K562 (cell line): ENCODE data around the gene SNCG. TPM values are rescaled to one million over a fixed set of nuclear protein-coding genes. Genes with fewer than 3 reads are reported as not detected.

Source experiments
- ATAC-seq: fragments of 200-7000 bp; cut with Tn5 transposase; 3 replicates; pipeline ENCODE4 v1.9.1; 2020; ENCODE audit warnings: moderate library complexity
- BruUV-seq: library from RNA; stranded (reverse); fragments of 400-500 nt; replicated peaks from 2 replicates; lab custom pipeline; 2021; lab: Mats Ljungman, UMichigan
- CTCF ChIA-PET: fragments of 300-600 bp; formaldehyde crosslinking; extraction: SDS; loops from one replicate; lab custom pipeline; 2021; ENCODE audit warnings: low intra/inter-chr PET ratio; lab: Yijun Ruan, JAX
- POLR2A ChIA-PET: fragments of 300-600, 350-650 bp; sonication (Branson Sonifier 250); formaldehyde crosslinking; extraction: SDS; loops from one replicate; lab custom pipeline; 2021; ENCODE audit warnings: antibody characterized with exemption, inconsistent platforms; lab: Yijun Ruan, JAX
- DNase-seq, 4 experiments: peaks; one replicate each; pipeline versions ENCODE4 v3.0.0 to v3.0.0-alpha.2; 2011 to 2018; ENCODE audit warnings: low spot score in 3 of 4, mixed read lengths in 3 of 4; ENCODE audit errors: extremely low read depth in 1 of 4
- FAIRE-seq: peaks from 2 replicates; lab custom pipeline; 2011; peaks lifted over from hg19 to GRCh38; lab: Jason Lieb, UNC
- H2AFZ ChIP-seq: 2 replicates; pipeline ENCODE4 v1.6.0; 2011; ENCODE audit warnings: low read depth, low read length, control low read depth, inconsistent platforms
- H3K27ac ChIP-seq: fragments of 200-600 bp; 3 replicates; pipeline ENCODE4 v1.8.0; 2011; ENCODE audit warnings: low read depth, mild to moderate bottlenecking, control low read depth, inconsistent platforms, low read length, moderate library complexity, mixed read lengths; ENCODE audit errors: extremely low read depth
- H3K27me3 ChIP-seq, 2 experiments: fragments of 300-600 bp in 1 of 2; 2 replicates in 1 of 2; 3 replicates in 1 of 2; pipeline versions ENCODE4 v1.6.0 to v1.8.0; 2011; ENCODE audit warnings: inconsistent platforms in 2 of 2, low read length in 2 of 2, mild to moderate bottlenecking in 1 of 2, mixed read lengths in 1 of 2, moderate library complexity in 1 of 2; ENCODE audit not compliant: control insufficient read depth in 2 of 2, insufficient read depth in 2 of 2
- H3K36me3 ChIP-seq: fragments of 300-600 bp; 3 replicates; pipeline ENCODE4 v1.8.0; 2011; ENCODE audit warnings: mild to moderate bottlenecking, low read length, inconsistent platforms; ENCODE audit not compliant: control insufficient read depth, insufficient read depth
- H3K4me1 ChIP-seq, 2 experiments: fragments of 200-600 bp in 1 of 2; replicated peaks in 1 of 2; 2 replicates in 1 of 2; 3 replicates in 1 of 2; pipeline versions ENCODE4 v1.5.1 to v1.8.0; 2011; ENCODE audit warnings: inconsistent platforms in 2 of 2, low read length in 2 of 2, mild to moderate bottlenecking in 1 of 2, mixed read lengths in 1 of 2, moderate library complexity in 1 of 2; ENCODE audit not compliant: control insufficient read depth in 2 of 2, insufficient read depth in 2 of 2
- H3K4me2 ChIP-seq: 2 replicates; pipeline ENCODE4 v1.6.1; 2011; ENCODE audit warnings: low read length, control low read depth, inconsistent platforms, mixed read lengths; ENCODE audit not compliant: insufficient read depth
- H3K4me3 ChIP-seq: fragments of 200-600 bp; sonication (generic), shearing (Covaris generic); 2 replicates; pipeline ENCODE4 v1.5.1; 2016; ENCODE audit warnings: control low read depth, inconsistent platforms
- H3K79me2 ChIP-seq: fragments of 200-600 bp; 3 replicates; pipeline ENCODE4 v1.8.0; 2011; ENCODE audit warnings: low read length, inconsistent platforms; ENCODE audit not compliant: control insufficient read depth, insufficient read depth
- H3K9ac ChIP-seq, 2 experiments: 2 replicates each; pipeline versions ENCODE4 v1.6.0 to v1.6.1; 2011; ENCODE audit warnings: low read depth in 2 of 2, low read length in 2 of 2, control low read depth in 1 of 2, inconsistent platforms in 1 of 2, mild to moderate bottlenecking in 1 of 2, mixed read lengths in 1 of 2; ENCODE audit not compliant: insufficient read depth in 1 of 2
- H3K9me1 ChIP-seq: one replicate; pipeline ENCODE4 v1.6.0; 2011; ENCODE audit warnings: inconsistent platforms, mild to moderate bottlenecking, low read length, moderate library complexity; ENCODE audit not compliant: control insufficient read depth, insufficient read depth
- H3K9me3 ChIP-seq: replicated peaks from 2 replicates; pipeline ENCODE4 v1.5.1; 2011; ENCODE audit warnings: low read depth, low read length, inconsistent platforms; ENCODE audit not compliant: control insufficient read depth, insufficient read depth
- H4K20me1 ChIP-seq: replicated peaks from 2 replicates; pipeline ENCODE4 v1.6.1; 2011; ENCODE audit warnings: low read length, inconsistent platforms, mixed read lengths; ENCODE audit not compliant: control insufficient read depth, insufficient read depth
- ESRRA ChIP-seq: fragments of 450-650 bp; IDR thresholded peaks from 2 replicates; pipeline ENCODE4 v1.6.1; 2014; ENCODE audit warnings: low read depth, mild to moderate bottlenecking, moderate library complexity, borderline replicate concordance
- SAP30 ChIP-seq: fragments of 200-600 bp; sonication (generic); IDR thresholded peaks from 2 replicates; pipeline ENCODE4 v1.6.1; 2012; ENCODE audit warnings: borderline replicate concordance, low read depth, mild to moderate bottlenecking, moderate library complexity, low read length, control low read depth, inconsistent platforms; ENCODE audit not compliant: insufficient read depth, poor library complexity, severe bottlenecking
- TBL1XR1 ChIP-seq, 2 experiments: IDR thresholded peaks; 2 replicates each; pipeline ENCODE4 v1.6.1; 2012; ENCODE audit warnings: improper control_type of control experiment in 2 of 2, low read length in 2 of 2, mild to moderate bottlenecking in 1 of 2
- WGBS: fragments of 100-300 bp; shearing (Covaris generic); methylation state at CpG from one replicate; pipeline ENCODE4 v1.1.6; 2016; ENCODE audit warnings: low coverage, mixed read lengths; ENCODE audit not compliant: insufficient coverage; ENCODE audit errors: missing lambda C conversion rate; 5-methylcytosine and 5-hydroxymethylcytosine counted together
- in situ Hi-C: fragments of 300-500 bp; cut with MboI; formaldehyde crosslinking; loops from 4 replicates; pipeline ENCODE4 v1.15.0; 2018; ENCODE audit warnings: inconsistent platforms, mixed read lengths
- intact Hi-C: fragments of 100-400 bp; cut with micrococcal nuclease; formaldehyde crosslinking; loops from 2 replicates; pipeline ENCODE4 v1.14.2; 2022
- polyA plus RNA-seq, 8 experiments: library from polyadenylated mRNA; depleted of rRNA in 4 of 8; stranded (reverse) in 5 of 8; unstranded in 3 of 8; fragments of >200 nt; fragmentation: Nextera tagmentation in 2 of 8; fragmentation: Illumina TruSeq in 1 of 8; extraction: Ambion mirVana in 2 of 8; extraction: Trizol in 1 of 8; gene quantifications; 2 replicates each; pipeline versions ENCODE4 v1.2.1 to v1.2.3, GENCODE V29; 2011 to 2014; ENCODE audit warnings: inconsistent platforms in 1 of 8, missing spikeins in 1 of 8
- total RNA-seq, 7 experiments: library from RNA; depleted of rRNA in 6 of 7; stranded (reverse); fragments of >200 nt in 6 of 7; fragmentation: Illumina TruSeq in 2 of 7; extraction: Trizol in 2 of 7; gene quantifications; 2 replicates each; pipeline versions ENCODE4 v1.2.1 to v1.2.3, GENCODE V29; 2011 to 2021; ENCODE audit warnings: low replicate concordance in 1 of 7
- TF ChIP-seq, protein P1 (sequence below): fragments of 450-650 bp; formaldehyde crosslinking; IDR thresholded peaks from 2 replicates; pipeline ENCODE4 v1.4.0; 2020; ENCODE audit warnings: mild to moderate bottlenecking, mixed read lengths
- TF ChIP-seq, protein P2 (sequence below): conservative IDR thresholded peaks from 2 replicates; pipeline ENCODE4 v1.6.1; 2011; ENCODE audit warnings: low read depth, mild to moderate bottlenecking, low read length; ENCODE audit not compliant: control insufficient read depth
- TF ChIP-seq, protein P3 (sequence below): fragments of 450-650 bp; formaldehyde crosslinking; conservative IDR thresholded peaks from 2 replicates; pipeline ENCODE4 v1.4.0; 2022; ENCODE audit warnings: mild to moderate bottlenecking, missing genetic modification characterization

SNCG gene
- total and polyA plus RNA-seq, 9 of the 15 experiments (the other 6 are each of a cell fraction or from before 2014, with no cell fraction given): 9.8 to 146 (median 93.6) TPM

DNA sequence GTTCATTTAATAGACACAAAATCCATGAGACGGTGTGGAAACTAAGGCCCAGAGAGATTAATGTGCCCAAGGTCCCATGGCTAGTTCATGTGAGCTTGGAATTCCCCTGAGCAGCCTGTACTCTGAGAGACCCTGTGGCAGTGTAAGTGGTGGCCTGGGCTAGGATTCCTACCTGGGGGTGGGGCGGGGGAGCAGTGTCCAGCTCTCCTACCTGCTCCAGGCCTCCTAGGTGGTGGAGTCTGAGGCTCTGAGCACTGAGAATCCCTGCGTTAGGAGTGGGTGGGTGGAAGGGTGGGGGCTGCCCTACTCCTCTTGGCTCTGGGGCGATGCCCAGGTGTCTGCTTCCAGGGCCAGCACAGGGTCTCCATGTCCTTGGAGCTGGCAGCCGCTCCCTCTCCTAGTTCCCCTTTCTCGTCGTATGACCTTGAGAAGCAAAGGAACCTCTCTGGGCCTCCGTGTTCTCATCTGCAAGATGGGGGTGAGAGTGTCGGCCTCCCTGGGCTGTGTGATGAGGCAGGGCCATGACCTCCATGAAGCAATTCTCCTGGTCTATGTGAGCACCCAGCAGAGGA is 2.5 kb downstream of the SNCG start:
- TF ChIP-seq, protein P1, sequence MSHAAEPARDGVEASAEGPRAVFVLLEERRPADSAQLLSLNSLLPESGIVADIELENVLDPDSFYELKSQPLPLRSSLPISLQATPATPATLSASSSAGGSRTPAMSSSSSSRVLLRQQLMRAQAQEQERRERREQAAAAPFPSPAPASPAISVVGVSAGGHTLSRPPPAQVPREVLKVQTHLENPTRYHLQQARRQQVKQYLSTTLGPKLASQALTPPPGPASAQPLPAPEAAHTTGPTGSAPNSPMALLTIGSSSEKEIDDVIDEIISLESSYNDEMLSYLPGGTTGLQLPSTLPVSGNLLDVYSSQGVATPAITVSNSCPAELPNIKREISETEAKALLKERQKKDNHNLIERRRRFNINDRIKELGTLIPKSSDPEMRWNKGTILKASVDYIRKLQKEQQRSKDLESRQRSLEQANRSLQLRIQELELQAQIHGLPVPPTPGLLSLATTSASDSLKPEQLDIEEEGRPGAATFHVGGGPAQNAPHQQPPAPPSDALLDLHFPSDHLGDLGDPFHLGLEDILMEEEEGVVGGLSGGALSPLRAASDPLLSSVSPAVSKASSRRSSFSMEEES: no peak
- TF ChIP-seq, protein P2, sequence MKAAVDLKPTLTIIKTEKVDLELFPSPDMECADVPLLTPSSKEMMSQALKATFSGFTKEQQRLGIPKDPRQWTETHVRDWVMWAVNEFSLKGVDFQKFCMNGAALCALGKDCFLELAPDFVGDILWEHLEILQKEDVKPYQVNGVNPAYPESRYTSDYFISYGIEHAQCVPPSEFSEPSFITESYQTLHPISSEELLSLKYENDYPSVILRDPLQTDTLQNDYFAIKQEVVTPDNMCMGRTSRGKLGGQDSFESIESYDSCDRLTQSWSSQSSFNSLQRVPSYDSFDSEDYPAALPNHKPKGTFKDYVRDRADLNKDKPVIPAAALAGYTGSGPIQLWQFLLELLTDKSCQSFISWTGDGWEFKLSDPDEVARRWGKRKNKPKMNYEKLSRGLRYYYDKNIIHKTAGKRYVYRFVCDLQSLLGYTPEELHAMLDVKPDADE: 0 out of 2 replicates have a peak, but pooled peaks have one; percentile 11
- TF ChIP-seq TBL1XR1 (IDR thresholded peaks at IDR 0.05; ENCODE audit: low read length in 2 of 2) (no peak), ESRRA (peak; percentile 56; the same call in 1 of the 2 replicates), SAP30 (no peak)
- TF ChIP-seq, protein P3, sequence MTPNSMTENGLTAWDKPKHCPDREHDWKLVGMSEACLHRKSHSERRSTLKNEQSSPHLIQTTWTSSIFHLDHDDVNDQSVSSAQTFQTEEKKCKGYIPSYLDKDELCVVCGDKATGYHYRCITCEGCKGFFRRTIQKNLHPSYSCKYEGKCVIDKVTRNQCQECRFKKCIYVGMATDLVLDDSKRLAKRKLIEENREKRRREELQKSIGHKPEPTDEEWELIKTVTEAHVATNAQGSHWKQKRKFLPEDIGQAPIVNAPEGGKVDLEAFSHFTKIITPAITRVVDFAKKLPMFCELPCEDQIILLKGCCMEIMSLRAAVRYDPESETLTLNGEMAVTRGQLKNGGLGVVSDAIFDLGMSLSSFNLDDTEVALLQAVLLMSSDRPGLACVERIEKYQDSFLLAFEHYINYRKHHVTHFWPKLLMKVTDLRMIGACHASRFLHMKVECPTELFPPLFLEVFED (CRISPR knock-in tag): no peak
- TF ChIP-seq, all 486 proteins: peak for 2
- H3K36me3 ChIP-seq: peaks cover 4% of the 10 kb centered on the region; the same call in 2 of the 3 replicates
- 57% methylated on average over 4 of the region's 9 CpGs for WGBS
- peak overlapping the region; percentile 52; the same call in 2 of the 3 replicates for H3K27ac ChIP-seq
- H3K27me3 ChIP-seq: no peaks in the 10 kb centered on the region
- CTCF ChIA-PET: interaction anchor here (4.5 kb wide), 1 partner anchor 22 kb away, joined by 28 read pairs; no protein-coding TSS in a partner anchor
- H4K20me1 ChIP-seq: no peaks in the 10 kb centered on the region
- H3K9me3 ChIP-seq: no peaks in the 10 kb centered on the region
- peak overlapping the region; percentile 59 to 78 for H3K9ac ChIP-seq
- FAIRE-seq: no peak
- intact Hi-C loops (loop anchor here (1.0 kb wide), 2 partner anchors 22 to 273 kb away; no protein-coding TSS in a partner anchor), in situ Hi-C loops (no loop called here)
- H2AFZ ChIP-seq: peak overlapping the region; percentile 83
- no peak for ATAC-seq
- no peak for DNase-seq
- peaks cover 45 to 77% of the 10 kb centered on the region in 2 experiments for H3K4me1 ChIP-seq
- H3K4me2 ChIP-seq: peak overlapping the region; percentile 83
- POLR2A ChIA-PET: interaction anchor here (0.6 to 1.0 kb wide), 2 partner anchors 16 to 19 kb away, joined by 3 read pairs; no protein-coding TSS in a partner anchor
- peak overlapping the region; percentile 49; the same call in 1 of the 2 replicates for H3K4me3 ChIP-seq
- BruUV-seq: no TSS peak
- peaks cover 17% of the 10 kb centered on the region; the same call in 2 of the 3 replicates for H3K79me2 ChIP-seq
- H3K9me1 ChIP-seq: no peaks in the 10 kb centered on the region
